ENCODE measurements around the gene CEP162.
"Not testable (repeated sequence)": the region's sequence is repeated elsewhere in the genome, so short reads cannot be mapped to it uniquely, and the experiment has no call there.

CEP162 gene

DNA sequence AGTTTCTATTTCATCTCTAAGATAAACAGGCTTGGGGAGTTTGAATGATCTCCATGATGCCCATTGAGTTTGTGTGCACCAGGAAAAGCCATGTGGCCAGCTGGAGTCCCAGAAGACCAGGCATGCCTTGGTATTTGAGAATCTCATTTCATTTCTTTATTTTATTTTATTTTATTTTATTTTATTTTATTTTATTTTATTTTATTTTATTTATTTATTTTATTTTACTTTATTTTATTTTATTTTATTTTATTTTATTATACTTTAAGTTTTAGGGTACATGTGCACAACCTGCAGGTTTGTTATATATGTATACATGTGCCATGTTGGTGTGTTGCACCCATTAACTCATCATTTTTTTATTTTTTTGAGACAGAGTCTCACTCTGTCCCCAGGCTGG, 142.7 kb downstream of the CEP162 start:
- DNase-seq (ENCODE audit: low spot score) = not testable (repeated sequence)

DNA sequence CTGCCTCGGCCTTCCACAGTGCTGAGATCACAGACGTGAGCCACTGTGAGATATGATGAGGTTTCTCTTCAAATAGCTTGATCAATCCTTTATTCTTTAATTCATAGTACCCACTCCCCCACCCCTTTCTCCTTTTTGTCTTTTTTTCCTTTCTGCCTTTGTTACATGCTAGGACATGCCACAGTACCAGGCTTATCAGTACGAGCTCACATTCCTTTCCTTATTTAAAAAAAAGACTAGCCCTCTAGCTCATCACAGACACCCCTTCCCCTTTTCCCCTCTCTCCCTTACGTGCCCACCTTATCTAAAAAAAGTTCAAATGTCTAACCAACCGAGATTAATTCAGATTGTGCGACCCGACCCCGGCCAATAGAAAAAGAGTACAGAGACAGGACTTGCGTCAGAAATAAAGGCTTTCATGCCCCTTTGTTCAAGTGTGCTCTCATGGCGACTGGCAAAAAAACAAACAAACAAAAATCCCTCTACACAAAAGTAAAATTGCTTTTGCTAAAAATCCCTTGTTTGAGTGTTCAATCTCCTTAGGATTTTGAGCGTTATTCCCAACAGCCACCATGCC, 144.7 kb downstream of the CEP162 start:
- no peak for DNase-seq (ENCODE audit: low spot score)

GRCh38 chr6:84081222-84081621, 146.2 kb downstream of the CEP162 start:
- no peak for DNase-seq (ENCODE audit: low spot score)

DNA sequence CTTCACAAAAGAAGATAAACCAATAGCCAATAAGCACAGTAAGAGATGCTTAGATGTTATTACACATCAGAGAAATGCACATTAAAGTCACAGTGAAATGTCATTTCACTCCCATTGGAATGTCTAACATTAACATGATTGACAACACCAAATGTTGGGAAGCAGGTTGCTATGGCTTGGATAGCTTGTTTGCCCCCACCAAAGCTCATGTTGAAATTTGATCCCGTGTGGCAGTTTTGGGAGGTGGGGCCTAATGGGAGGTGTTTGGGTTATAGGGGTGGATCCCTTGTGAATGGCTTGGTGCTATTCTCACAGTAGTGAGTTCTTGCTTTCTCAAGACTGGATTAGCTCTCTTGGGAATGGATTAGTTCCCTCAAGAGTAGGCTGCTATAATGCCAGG, 149.1 kb downstream of the CEP162 start:
- no peak for DNase-seq (ENCODE audit: low spot score)

- no peak for DNase-seq (ENCODE audit: low spot score)
These were observed 149.8 kb downstream of the CEP162 start for GRCh38 chr6:84077645-84078044.

- peak; percentile 48 for DNase-seq (ENCODE audit: low spot score)
These were observed 152.3 kb downstream of the CEP162 start for GRCh38 chr6:84074988-84075781.
